GM18520 (cell line): ENCODE data around the gene RHEB.

Source experiments
- ATAC-seq: cut with Tn5 transposase; IDR thresholded peaks from one replicate; pipeline ENCODE4 v1.9.1; 2021; ENCODE audit not compliant: unreplicated experiment

Gene RHEB

GRCh38 chr7:151451156-151451555 lies 68.5 kb downstream of the RHEB start:
- no peak for ATAC-seq

- ATAC-seq = no peak
Measured at GRCh38 chr7:151449990-151450389, 69.7 kb downstream of the RHEB start.

GRCh38 chr7:151448261-151449252 lies 71.1 kb downstream of the RHEB start:
- ATAC-seq = no peak

- ATAC-seq = no peak
Measured at GRCh38 chr7:151447901-151448260, 71.8 kb downstream of the RHEB start.

- no peak for ATAC-seq
Measured at GRCh38 chr7:151447312-151447711, 72.4 kb downstream of the RHEB start.

GRCh38 chr7:151446412-151446811 lies 73.3 kb downstream of the RHEB start:
- ATAC-seq = no peak

- no peak for ATAC-seq
Measured at GRCh38 chr7:151444632-151445031, 75.1 kb downstream of the RHEB start.

GRCh38 chr7:151442776-151443496 lies 76.8 kb downstream of the RHEB start:
- no peak for ATAC-seq

- ATAC-seq = no peak
Measured at GRCh38 chr7:151440799-151441445, 78.8 kb downstream of the RHEB start.

- no peak for ATAC-seq
Measured at GRCh38 chr7:151439855-151440798, 79.6 kb downstream of the RHEB start, which contains the start of gene CRYGN. TSS of gene CRYGN (minus strand) at chr7:151440141. CDS start at chr7:151439917, 224 bp downstream.

- ATAC-seq = no peak
Measured at GRCh38 chr7:151438864-151439601, 80.7 kb downstream of the RHEB start.

- ATAC-seq = no peak
Measured at GRCh38 chr7:151437866-151438516, 81.7 kb downstream of the RHEB start.

GRCh38 chr7:151437159-151437553 lies 82.5 kb downstream of the RHEB start:
- no peak for ATAC-seq

GRCh38 chr7:151436446-151437158 lies 83.1 kb downstream of the RHEB start:
- ATAC-seq = no peak

GRCh38 chr7:151435971-151436370 lies 83.7 kb downstream of the RHEB start:
- no peak for ATAC-seq

GRCh38 chr7:151435103-151435916 lies 84.4 kb downstream of the RHEB start:
- no peak for ATAC-seq

- ATAC-seq = no peak
Measured at GRCh38 chr7:151434549-151434948, 85.1 kb downstream of the RHEB start.
